Naive thymus-derived CD4-positive, alpha-beta T cell (primary cell): ENCODE measurements around the gene KRTAP3-3. TPM values are rescaled to one million over a fixed set of nuclear protein-coding genes. Genes with fewer than 3 reads are reported as not detected.
"Not testable (repeated sequence)": the region's sequence is repeated elsewhere in the genome, so short reads cannot be mapped to it uniquely, and the experiment has no call there.

Source experiments
- ATAC-seq: fragments of 150-1000 bp; cut with Tn5 transposase; 2 replicates; pipeline ENCODE4 v1.10.0; 2021; ENCODE audit warnings: mild to moderate bottlenecking, moderate library complexity
- CTCF ChIA-PET: fragments of 350-600 bp; sonication (Branson Sonifier 250); formaldehyde crosslinking; loops from one replicate; lab custom pipeline; 2021; ENCODE audit warnings: antibody characterized with exemption; lab: Charles Lee
- POLR2A ChIA-PET: fragments of 350-600 bp; sonication (Branson Sonifier 250); formaldehyde crosslinking; loops from one replicate; lab custom pipeline; 2021; ENCODE audit warnings: antibody characterized with exemption, inconsistent platforms; lab: Charles Lee
- DNase-seq, 9 donors: peaks; one replicate each; pipeline versions ENCODE4 v3.0.0 to v3.0.0-alpha.2; 2020 to 2022; ENCODE audit warnings: mixed read lengths in 1 of 9
- H3K27ac ChIP-seq: one replicate; pipeline ENCODE4 v1.7.0; 2013; ENCODE audit warnings: mild to moderate bottlenecking, low read depth, low read length, moderate library complexity
- H3K27me3 ChIP-seq, 2 donors: one replicate each; pipeline ENCODE4 v1.7.0; 2013; ENCODE audit warnings: low read length in 2 of 2, mild to moderate bottlenecking in 2 of 2, moderate library complexity in 2 of 2; ENCODE audit not compliant: control insufficient read depth in 2 of 2, insufficient read depth in 2 of 2
- H3K36me3 ChIP-seq, 3 experiments: 1 replicate in 2 of 3; 2 replicates in 1 of 3; pipeline ENCODE4 v1.7.0; 2013; ENCODE audit warnings: low read length in 3 of 3, mild to moderate bottlenecking in 3 of 3, moderate library complexity in 1 of 3; ENCODE audit not compliant: insufficient read depth in 3 of 3, control insufficient read depth in 2 of 3
- H3K4me1 ChIP-seq, 2 donors: one replicate each; pipeline ENCODE4 v1.7.0; 2013; ENCODE audit warnings: low read length in 2 of 2, mild to moderate bottlenecking in 2 of 2, moderate library complexity in 1 of 2; ENCODE audit not compliant: control insufficient read depth in 2 of 2, insufficient read depth in 2 of 2
- H3K4me3 ChIP-seq: 2 replicates; pipeline ENCODE4 v1.7.0; 2013; ENCODE audit warnings: mild to moderate bottlenecking, low read length
- H3K9me3 ChIP-seq, 3 experiments: 1 replicate in 2 of 3; 2 replicates in 1 of 3; pipeline ENCODE4 v1.7.0; 2013; ENCODE audit warnings: low read length in 3 of 3; ENCODE audit not compliant: control insufficient read depth in 2 of 3
- H3K27ac Mint-ChIP-seq, 9 donors: one replicate each; pipeline ENCODE4 v1.8.0; 2020 to 2022; ENCODE audit warnings: mixed read lengths in 9 of 9, mild to moderate bottlenecking in 8 of 9, moderate library complexity in 5 of 9, inconsistent platforms in 2 of 9
- H3K27me3 Mint-ChIP-seq, 5 donors: one replicate each; pipeline ENCODE4 v1.8.0; 2021 to 2022; ENCODE audit warnings: mixed read lengths in 5 of 5, mild to moderate bottlenecking in 1 of 5
- H3K36me3 Mint-ChIP-seq, 5 donors: one replicate each; pipeline ENCODE4 v1.8.0; 2020 to 2022; ENCODE audit warnings: mixed read lengths in 5 of 5, mild to moderate bottlenecking in 3 of 5, inconsistent platforms in 1 of 5
- H3K4me1 Mint-ChIP-seq, 7 donors: one replicate each; pipeline ENCODE4 v1.8.0; 2020 to 2022; ENCODE audit warnings: mixed read lengths in 7 of 7, mild to moderate bottlenecking in 3 of 7, inconsistent platforms in 1 of 7
- H3K4me3 Mint-ChIP-seq, 10 donors: one replicate each; pipeline ENCODE4 v1.8.0; 2020 to 2022; ENCODE audit warnings: mild to moderate bottlenecking in 10 of 10, mixed read lengths in 10 of 10, moderate library complexity in 6 of 10, inconsistent platforms in 2 of 10
- H3K9me3 Mint-ChIP-seq, 11 donors: one replicate each; pipeline ENCODE4 v1.8.0; 2020 to 2022; ENCODE audit warnings: mixed read lengths in 11 of 11, mild to moderate bottlenecking in 4 of 11, inconsistent platforms in 1 of 11, moderate library complexity in 1 of 11
- intact Hi-C, 2 donors: fragments of 100-400 bp; cut with micrococcal nuclease; formaldehyde crosslinking; loops; one replicate each; pipeline ENCODE4 v1.15.1; 2023
- polyA plus RNA-seq, 2 donors: library from polyadenylated mRNA; unstranded; fragments of 300-500 nt; fragmentation: Illumina TruSeq; gene quantifications; one replicate each; pipeline ENCODE4 v1.2.3, GENCODE V29; 2021
- total RNA-seq, 6 experiments: library from RNA in 5 of 6; stranded (reverse) in 5 of 6; gene quantifications; 1 replicate in 5 of 6; 2 replicates in 1 of 6; pipeline ENCODE4 v1.2.3 and lab custom pipeline; 2021 to 2026

The KRTAP3-3 gene
- total RNA-seq, result not detected
- polyA plus RNA-seq, result not detected
- not detected for total RNA-seq (lab: John Stamatoyannopoulos, UW)

DNA sequence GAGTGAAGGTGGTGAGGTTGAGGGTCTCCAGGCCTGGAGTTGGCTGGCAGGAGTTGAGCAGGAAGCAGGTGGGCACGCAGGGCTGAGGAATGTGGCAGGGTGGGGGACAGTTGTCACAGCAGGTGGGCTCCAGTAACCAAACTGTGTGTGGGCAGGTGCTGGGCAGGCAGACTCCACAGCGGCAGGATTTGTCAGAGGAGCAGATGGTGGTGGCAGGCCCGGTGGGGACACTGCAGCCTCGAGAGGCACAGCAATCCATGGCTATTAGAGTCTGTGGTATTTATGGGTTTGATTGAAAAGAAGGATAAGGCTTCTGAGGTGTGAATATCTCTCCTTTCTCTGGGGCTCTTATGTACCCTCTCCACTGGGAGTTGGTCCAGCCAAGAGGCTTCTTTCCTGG, at the start of gene KRTAP3-3:
Gene KRTAP3-3 (minus strand): TSS at position 326 of the 400 bp plus-strand sequence. CDS start 67 bp downstream, at position 259.
- no peaks in the 10 kb centered on the region for H3K4me1 ChIP-seq
- intact Hi-C loops, result no loop called here
- H3K27me3 ChIP-seq, result peaks cover 0 to 4% of the 10 kb centered on the region in 2 donors
- no peaks in the 10 kb centered on the region for H3K36me3 ChIP-seq
- H3K4me1 Mint-ChIP-seq, result no peaks in the 10 kb centered on the region
- H3K27ac Mint-ChIP-seq, result no peak within 1 kb of the TSS
- peaks cover 0 to 2% (median 0%) of the 10 kb centered on the region in 11 donors for H3K9me3 Mint-ChIP-seq
- H3K27me3 Mint-ChIP-seq, result peaks cover 23 to 57% (median 53%) of the 10 kb centered on the region in 5 donors
- ChIA-PET POLR2A (no interaction called here), CTCF (no interaction called here)
- H3K36me3 Mint-ChIP-seq, result peaks cover 0 to 6% (median 0%) of the 10 kb centered on the region in 5 donors
- no peak within 1 kb of the TSS for H3K27ac ChIP-seq
- H3K4me3 ChIP-seq, result no peak within 1 kb of the TSS
- ATAC-seq (no peak), DNase-seq (no peak)
- H3K9me3 ChIP-seq, result no peaks in the 10 kb centered on the region
- no peak within 1 kb of the TSS for H3K4me3 Mint-ChIP-seq

DNA sequence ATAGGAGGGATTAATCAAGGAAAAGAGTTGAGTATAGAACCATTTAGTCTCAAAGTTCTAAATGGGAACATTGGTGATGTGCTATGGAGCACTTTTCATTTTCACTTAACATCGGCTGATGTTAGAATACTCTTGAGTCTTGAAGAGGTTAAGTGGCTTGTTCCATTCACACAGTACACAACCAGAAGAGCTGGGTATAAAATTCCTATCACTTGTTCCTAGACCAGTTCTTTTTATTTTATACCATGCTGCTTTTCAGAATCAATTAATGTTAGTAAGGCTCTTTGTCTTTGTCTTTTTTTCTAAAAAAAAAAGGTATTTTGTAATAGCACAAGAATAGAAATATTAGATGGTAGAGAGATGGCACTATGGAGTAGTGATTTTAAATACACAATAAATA, 49.0 kb upstream of the KRTAP3-3 start:
- DNase-seq, result no peak
- no peaks in the 10 kb centered on the region for H3K9me3 ChIP-seq
- no peaks in the 10 kb centered on the region for H3K36me3 ChIP-seq
- H3K4me3 Mint-ChIP-seq, result no peak overlapping the region
- intact Hi-C loops, result no loop called here
- no peaks in the 10 kb centered on the region for H3K4me1 ChIP-seq
- ChIA-PET CTCF (no interaction called here), POLR2A (no interaction called here)
- no peak overlapping the region for H3K27ac Mint-ChIP-seq
- H3K27me3 Mint-ChIP-seq, result peaks cover 13 to 20% (median 17%) of the 10 kb centered on the region in 5 donors
- H3K4me3 ChIP-seq, result no peak overlapping the region
- H3K27me3 ChIP-seq, result no peaks in the 10 kb centered on the region
- peaks cover 0 to 4% (median 0%) of the 10 kb centered on the region in 5 donors for H3K36me3 Mint-ChIP-seq
- ATAC-seq, result no peak
- no peak overlapping the region for H3K27ac ChIP-seq
- peaks cover 0 to 17% (median 5%) of the 10 kb centered on the region in 11 donors for H3K9me3 Mint-ChIP-seq
- H3K4me1 Mint-ChIP-seq, result no peaks in the 10 kb centered on the region

DNA sequence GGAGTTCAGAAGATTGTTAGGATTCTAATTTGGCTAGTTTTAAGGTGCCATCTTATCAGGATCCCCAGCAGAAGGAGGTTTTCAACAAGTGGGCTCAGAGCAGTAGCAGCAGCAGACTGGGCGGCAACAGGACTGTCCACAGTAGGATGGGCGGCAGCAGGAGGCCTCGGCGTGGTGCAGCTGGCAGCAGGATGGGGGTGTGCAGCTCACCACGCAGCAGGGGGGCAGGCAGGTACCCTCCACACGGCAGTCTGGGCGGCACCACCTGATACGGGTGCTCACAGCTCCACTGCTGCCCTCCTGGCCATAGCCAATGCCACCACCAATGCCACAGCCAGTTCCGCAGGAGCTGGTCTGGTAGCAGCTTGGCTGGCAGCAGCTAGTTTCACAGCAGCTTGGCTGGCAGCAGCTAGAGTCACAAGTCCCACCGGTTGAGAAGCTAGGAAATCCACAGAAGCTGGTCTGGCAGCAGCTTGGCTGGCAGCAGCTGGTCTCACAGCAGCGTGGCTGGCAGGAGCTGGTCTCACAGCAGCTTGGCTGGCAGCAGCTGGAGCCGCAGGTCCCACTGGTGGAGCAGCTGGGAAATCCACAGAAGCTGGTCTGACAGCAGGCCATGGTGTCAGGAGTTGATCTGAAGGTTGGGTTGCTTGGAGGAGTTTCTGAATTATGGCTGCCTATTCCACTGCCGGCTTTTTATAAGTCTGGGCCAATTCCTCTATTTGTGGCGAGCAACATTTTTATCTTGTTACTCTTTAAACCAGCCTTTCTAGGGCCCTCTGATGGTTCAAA, 47.0 kb upstream of the KRTAP3-3 start, which contains the start of gene KRTAP1-1:
Gene KRTAP1-1 (minus strand): TSS at position 668 of the 789 bp plus-strand sequence. CDS start 53 bp downstream, at position 615.
- DNase-seq, H3K36me3 ChIP-seq, H3K27ac ChIP-seq, H3K4me3 Mint-ChIP-seq, H3K4me1 Mint-ChIP-seq, H3K4me1 ChIP-seq, H3K27ac Mint-ChIP-seq, ATAC-seq, H3K36me3 Mint-ChIP-seq, H3K9me3 ChIP-seq, POLR2A ChIA-PET, H3K27me3 ChIP-seq, H3K4me3 ChIP-seq, intact Hi-C loops: not testable (repeated sequence)
- CTCF ChIA-PET, result interaction anchor here (0.6 kb wide), 1 partner anchor 626 kb away, joined by 3 read pairs; no protein-coding TSS in a partner anchor
- peaks cover 0 to 17% (median 5%) of the 10 kb centered on the region in 11 donors for H3K9me3 Mint-ChIP-seq
- peaks cover 11 to 17% (median 13%) of the 10 kb centered on the region in 5 donors for H3K27me3 Mint-ChIP-seq

DNA sequence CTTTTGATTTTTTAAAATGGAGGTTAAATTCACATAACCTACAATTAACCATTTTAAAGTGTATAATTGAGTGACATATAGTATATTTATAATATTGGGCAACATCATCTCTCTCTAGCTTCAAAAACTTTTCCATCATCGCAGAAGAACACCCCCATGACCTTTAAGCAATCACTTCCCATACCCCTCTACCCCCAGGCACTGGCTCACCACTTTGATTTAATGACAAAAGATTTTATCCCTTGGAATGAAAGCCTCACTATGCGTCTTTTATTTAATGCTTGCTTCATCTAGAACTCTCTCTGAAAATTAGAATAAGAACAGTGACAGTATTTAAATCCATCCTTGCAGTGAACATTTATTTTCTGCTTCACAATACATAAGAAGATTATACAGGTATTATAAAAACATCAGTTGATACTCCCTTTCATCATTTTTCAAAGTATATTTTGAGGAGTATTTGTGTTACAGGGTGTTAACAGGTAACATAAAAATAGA, 43.9 kb upstream of the KRTAP3-3 start:
- Histone ChIP-seq H3K4me1 (no peaks in the 10 kb centered on the region), H3K4me3 (no peak overlapping the region), H3K9me3 (no peaks in the 10 kb centered on the region), H3K27ac (no peak overlapping the region), H3K27me3 (peaks cover 0 to 3% of the 10 kb centered on the region in 2 donors), H3K36me3 (no peaks in the 10 kb centered on the region)
- no peaks in the 10 kb centered on the region for H3K36me3 Mint-ChIP-seq
- no peak for ATAC-seq
- intact Hi-C loops, result no loop called here
- peaks cover 5 to 12% (median 10%) of the 10 kb centered on the region in 5 donors for H3K27me3 Mint-ChIP-seq
- ChIA-PET CTCF (no interaction called here), POLR2A (no interaction called here)
- no peak for DNase-seq
- no peak overlapping the region for H3K27ac Mint-ChIP-seq
- no peak overlapping the region for H3K4me3 Mint-ChIP-seq
- H3K4me1 Mint-ChIP-seq, result peaks cover 0 to 2% (median 0%) of the 10 kb centered on the region in 7 donors
- H3K9me3 Mint-ChIP-seq, result peaks cover 0 to 8% (median 0%) of the 10 kb centered on the region in 11 donors

DNA sequence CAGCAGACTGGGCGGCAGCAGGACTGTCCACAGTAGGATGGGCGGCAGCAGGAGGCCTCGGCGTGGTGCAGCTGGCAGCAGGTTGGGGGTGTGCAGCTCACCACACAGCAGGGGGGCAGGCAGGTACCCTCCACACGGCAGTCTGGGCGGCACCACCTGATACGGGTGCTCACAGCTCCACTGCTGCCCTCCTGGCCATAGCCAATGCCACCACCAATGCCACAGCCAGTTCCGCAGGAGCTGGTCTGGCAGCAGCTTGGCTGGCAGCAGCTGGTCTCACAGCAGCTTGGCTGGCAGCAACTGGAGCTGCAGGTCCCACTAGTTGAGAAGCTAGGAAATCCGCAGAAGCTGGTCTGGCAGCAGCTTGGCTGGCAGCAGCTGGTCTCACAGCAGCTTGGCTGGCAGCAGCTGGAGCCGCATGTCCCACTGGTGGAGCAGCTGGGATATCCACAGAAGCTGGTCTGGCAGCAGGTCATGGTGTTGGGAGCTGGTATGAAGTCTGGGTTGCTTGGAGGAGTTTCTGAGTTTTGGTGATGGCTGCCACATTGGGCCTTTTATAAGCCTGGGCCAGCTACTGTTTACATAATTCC, 40.5 kb upstream of the KRTAP3-3 start, which contains the start of gene KRTAP1-3:
Gene KRTAP1-3 (minus strand): TSS at position 529 of the 590 bp plus-strand sequence. CDS start 53 bp downstream, at position 476.
- H3K36me3 Mint-ChIP-seq, H3K4me3 Mint-ChIP-seq, H3K36me3 ChIP-seq, H3K4me3 ChIP-seq, ATAC-seq, H3K27ac ChIP-seq, H3K4me1 ChIP-seq, H3K27me3 ChIP-seq, H3K9me3 Mint-ChIP-seq, intact Hi-C loops, H3K4me1 Mint-ChIP-seq, POLR2A ChIA-PET, H3K9me3 ChIP-seq, H3K27ac Mint-ChIP-seq, DNase-seq, CTCF ChIA-PET: not testable (repeated sequence)
- H3K27me3 Mint-ChIP-seq, result peaks cover 7 to 18% (median 17%) of the 10 kb centered on the region in 5 donors

DNA sequence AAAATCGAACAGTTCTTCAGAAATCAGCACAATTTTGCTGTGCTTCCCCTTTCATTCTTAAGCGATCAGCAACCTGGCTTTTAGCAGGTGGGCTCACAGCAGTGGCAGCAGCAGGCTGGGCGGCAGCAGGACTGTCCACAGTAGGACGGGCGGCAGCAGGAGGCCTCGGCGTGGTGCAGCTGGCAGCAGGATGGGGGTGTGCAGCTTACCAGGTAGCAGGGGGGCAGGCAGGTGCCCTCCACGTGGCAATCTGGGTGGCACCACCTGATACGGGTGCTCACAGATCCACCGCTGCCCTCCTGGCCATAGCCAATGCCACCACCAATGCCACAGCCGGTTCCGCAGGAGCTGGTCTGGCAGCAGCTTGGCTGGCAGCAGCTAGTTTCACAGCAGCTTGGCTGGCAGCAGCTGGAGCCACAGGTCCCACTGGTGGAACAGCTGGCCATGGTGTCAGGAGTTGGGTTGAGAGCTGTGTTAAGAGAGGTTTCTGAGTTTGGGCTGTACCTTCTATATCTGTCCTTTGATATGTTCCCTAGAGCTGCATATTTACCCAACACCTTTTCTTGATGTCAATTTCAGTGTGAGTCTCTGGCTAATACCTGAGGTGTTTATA, 35.8 kb upstream of the KRTAP3-3 start, which contains the start of gene KRTAP1-4:
Gene KRTAP1-4 (minus strand): TSS at position 563 of the 613 bp plus-strand sequence. CDS start 117 bp downstream, at position 446.
- Histone ChIP-seq H3K4me3 (no peak within 1 kb of the TSS), H3K9me3 (no peaks in the 10 kb centered on the region), H3K36me3 (no peaks in the 10 kb centered on the region), H3K4me1 (no peaks in the 10 kb centered on the region), H3K27me3 (no peaks in the 10 kb centered on the region), H3K27ac (no peak within 1 kb of the TSS)
- H3K4me1 Mint-ChIP-seq, result no peaks in the 10 kb centered on the region
- H3K27me3 Mint-ChIP-seq, result peaks cover 16 to 32% (median 22%) of the 10 kb centered on the region in 5 donors
- DNase-seq (no peak), ATAC-seq (no peak)
- peaks cover 0 to 3% (median 0%) of the 10 kb centered on the region in 11 donors for H3K9me3 Mint-ChIP-seq
- H3K4me3 Mint-ChIP-seq, result no peak within 1 kb of the TSS
- CTCF ChIA-PET, result no interaction called here
- H3K27ac Mint-ChIP-seq, result no peak within 1 kb of the TSS
- POLR2A ChIA-PET, result no interaction called here
- no peaks in the 10 kb centered on the region for H3K36me3 Mint-ChIP-seq
- intact Hi-C loops, result no loop called here
